Spinal cord (tissue), 10 donors: ENCODE results near the gene IRF9. TPM values are rescaled to one million over a fixed set of nuclear protein-coding genes. Genes with fewer than 3 reads are reported as not detected.

Experiments used
- DNase-seq, 6 donors: peaks; one replicate each; pipeline versions ENCODE4 v3.0.0 to v3.0.0-alpha.2; 2013 to 2015; ENCODE audit warnings: low spot score in 6 of 6, low read depth in 4 of 6
- H3K27ac ChIP-seq: one replicate; pipeline ENCODE4 v1.5.1; 2013; ENCODE audit warnings: low read depth, low read length, control low read depth
- H3K27me3 ChIP-seq: one replicate; pipeline ENCODE4 v1.6.1; 2013; ENCODE audit warnings: low read length; ENCODE audit not compliant: control insufficient read depth, insufficient read depth
- H3K36me3 ChIP-seq: one replicate; pipeline ENCODE4 v1.6.1; 2013; ENCODE audit warnings: low read length; ENCODE audit not compliant: control insufficient read depth, insufficient read depth
- H3K4me1 ChIP-seq: one replicate; pipeline ENCODE4 v1.6.1; 2013; ENCODE audit warnings: low read length; ENCODE audit not compliant: control insufficient read depth, insufficient read depth
- H3K4me3 ChIP-seq: one replicate; pipeline ENCODE4 v1.5.1; 2013; ENCODE audit warnings: low read depth, low read length, control low read depth
- H3K9me3 ChIP-seq: one replicate; pipeline ENCODE4 v1.6.1; 2013; ENCODE audit warnings: low read length; ENCODE audit not compliant: control insufficient read depth, insufficient read depth
- WGBS: methylation state at CpG from one replicate; pipeline ENCODE4 v1.1.5; 2013; ENCODE audit warnings: missing lambda C conversion rate; ENCODE audit not compliant: insufficient coverage; 5-methylcytosine and 5-hydroxymethylcytosine counted together
- long read RNA-seq, 4 donors: transcript quantifications; one replicate each; lab custom pipeline, GENCODE V29; 2026
- polyA plus RNA-seq, 2 donors: library from polyadenylated mRNA; unstranded; fragments of 120-200 nt; gene quantifications; one replicate each; pipeline ENCODE4 v1.2.1, GENCODE V29; 2013; ENCODE audit not compliant: insufficient read length in 2 of 2
- total RNA-seq, 2 donors: library from RNA; depleted of rRNA in 1 of 2; stranded (reverse); fragments of 120-200 nt in 1 of 2; fragments of >200 nt in 1 of 2; gene quantifications; one replicate each; pipeline versions ENCODE4 v1.2.3 to v1.2.4, GENCODE V29; 2013 to 2014
- donor health status: healthy.

Gene IRF9
- total RNA-seq (10 to 100 TPM; 50.0 to 81.4 TPM), polyA plus RNA-seq (10 to 100 TPM; 68.6 to 74.0 TPM)
- long read RNA-seq, donor 1, transcript IRF9-202 (9 exons, 1,838 nt), result major isoform, 11 of 11 reads
- long read RNA-seq, donor 1, partial matches to known transcripts, result 0 of 11 reads
- long read RNA-seq, donor 1, other reads (novel, unspliced or antisense), result 0 of 11 reads
- long read RNA-seq, donor 2, partial matches to known transcripts, result 0 of 6 reads
- long read RNA-seq, donor 2, other reads (novel, unspliced or antisense), result 0 of 6 reads
- long read RNA-seq, donor 3, partial matches to known transcripts, result 0 of 6 reads
- long read RNA-seq, donor 3, other reads (novel, unspliced or antisense), result 0 of 6 reads
- long read RNA-seq, donor 4, transcript IRF9-202 (9 exons, 1,838 nt), result major isoform, 8 of 12 reads
- long read RNA-seq, donor 4, partial matches to known transcripts, result 0 of 12 reads
- long read RNA-seq, donor 4, other reads (novel, unspliced or antisense), result 0 of 12 reads

GRCh38 chr14:24160850-24161804 lies at the start of gene IRF9:
IRF9 (plus strand) TSS chr14:24161265; CDS start chr14:24162145, 880 bp downstream.
- Histone ChIP-seq H3K27ac (peak within 1 kb of the TSS; percentile 77), H3K9me3 (no peaks in the 10 kb centered on the region), H3K36me3 (peaks cover 81% of the 10 kb centered on the region), H3K27me3 (no peaks in the 10 kb centered on the region), H3K4me1 (peaks cover 32% of the 10 kb centered on the region), H3K4me3 (peak within 1 kb of the TSS; percentile 68)
- 2% methylated on average over 9 of the region's 12 CpGs for WGBS
- peak; percentile 80 to 97 (median 88) for DNase-seq

GRCh38 chr14:24113379-24113800 lies 47.7 kb upstream of the IRF9 start:
- peak overlapping the region; percentile 100 for H3K27ac ChIP-seq
- no peak for DNase-seq
- H3K27me3 ChIP-seq, result no peaks in the 10 kb centered on the region
- peak overlapping the region; percentile 93 for H3K4me3 ChIP-seq
- 2% methylated on average over 10 of the region's 15 CpGs for WGBS
- H3K36me3 ChIP-seq, result peaks cover 7% of the 10 kb centered on the region
- peaks cover 14% of the 10 kb centered on the region for H3K4me1 ChIP-seq
- H3K9me3 ChIP-seq, result no peaks in the 10 kb centered on the region

- peaks cover 14% of the 10 kb centered on the region for H3K4me1 ChIP-seq
- peaks cover 10% of the 10 kb centered on the region for H3K36me3 ChIP-seq
- peak overlapping the region; percentile 100 for H3K27ac ChIP-seq
- WGBS, result 0% methylated on average over 42 of the region's 42 CpGs
- peak in 5 of 6 donors; percentile 64 to 96 (median 81) for DNase-seq
- H3K9me3 ChIP-seq, result no peaks in the 10 kb centered on the region
- H3K27me3 ChIP-seq, result no peaks in the 10 kb centered on the region
- H3K4me3 ChIP-seq, result peak overlapping the region; percentile 93
Observed at GRCh38 chr14:24113801-24114531, 47.1 kb upstream of the IRF9 start.

- H3K4me3 ChIP-seq, result peak within 1 kb of the TSS; percentile 93
- H3K4me1 ChIP-seq, result peaks cover 14% of the 10 kb centered on the region
- H3K36me3 ChIP-seq, result peaks cover 18% of the 10 kb centered on the region
- H3K27me3 ChIP-seq, result no peaks in the 10 kb centered on the region
- WGBS, result under 1% methylated on average over 47 of the region's 65 CpGs
- peak within 1 kb of the TSS; percentile 100 for H3K27ac ChIP-seq
- no peaks in the 10 kb centered on the region for H3K9me3 ChIP-seq
- peak; percentile 98 to 100 (median 99) for DNase-seq
Observed at GRCh38 chr14:24114532-24115421, 46.3 kb upstream of the IRF9 start, which contains the start of the genes DCAF11 and NRL. DCAF11 (plus strand) TSS chr14:24114777; CDS start chr14:24115595, 818 bp downstream. NRL (minus strand) TSS chr14:24114949; CDS start chr14:24082848, 32,101 bp downstream.

GRCh38 chr14:24115422-24116127 lies 45.5 kb upstream of the IRF9 start:
- Histone ChIP-seq H3K4me3 (peak overlapping the region; percentile 93), H3K27ac (peak overlapping the region; percentile 100), H3K36me3 (peaks cover 26% of the 10 kb centered on the region), H3K4me1 (peaks cover 14% of the 10 kb centered on the region), H3K9me3 (no peaks in the 10 kb centered on the region), H3K27me3 (no peaks in the 10 kb centered on the region)
- 0% methylated on average over 13 of the region's 14 CpGs for WGBS
- DNase-seq, result no peak

- Histone ChIP-seq H3K4me1 (peaks cover 14% of the 10 kb centered on the region), H3K36me3 (peaks cover 33% of the 10 kb centered on the region), H3K9me3 (no peaks in the 10 kb centered on the region), H3K4me3 (no peak overlapping the region), H3K27ac (no peak overlapping the region), H3K27me3 (no peaks in the 10 kb centered on the region)
- 96% methylated on average over 3 of the region's 6 CpGs for WGBS
- no peak for DNase-seq
Observed at GRCh38 chr14:24116128-24116814, 44.8 kb upstream of the IRF9 start.

- H3K36me3 ChIP-seq, result peaks cover 43% of the 10 kb centered on the region
- no peaks in the 10 kb centered on the region for H3K9me3 ChIP-seq
- H3K27me3 ChIP-seq, result no peaks in the 10 kb centered on the region
- no peak for DNase-seq
- no peak overlapping the region for H3K4me3 ChIP-seq
- H3K4me1 ChIP-seq, result peaks cover 14% of the 10 kb centered on the region
- WGBS, result 96% methylated on average over 5 of the region's 6 CpGs
- no peak overlapping the region for H3K27ac ChIP-seq
Observed at GRCh38 chr14:24117179-24117578, 43.9 kb upstream of the IRF9 start.
